SU-DHL-6 (cell line): ENCODE measurements around the gene BOD1.

ENCODE experiments used
- H2AFZ ChIP-seq: fragments of 200-600 bp; sonication (generic); 2 replicates; pipeline ENCODE4 v1.6.1; 2014; ENCODE audit warnings: low read depth, mild to moderate bottlenecking, moderate library complexity, mixed read lengths, antibody characterized with exemption, low read length; ENCODE audit not compliant: severe bottlenecking
- H3F3A ChIP-seq: fragments of 200-600 bp; shearing (Covaris generic); 2 replicates; pipeline ENCODE4 v1.6.0; 2016; ENCODE audit warnings: antibody characterized with exemption, mild to moderate bottlenecking; ENCODE audit not compliant: insufficient read depth
- H3K27ac ChIP-seq: fragments of 200-600 bp; sonication (generic); 2 replicates; pipeline ENCODE4 v1.5.1; 2016; ENCODE audit warnings: low read depth, mild to moderate bottlenecking, low read length, moderate library complexity, mixed read lengths
- H3K27me3 ChIP-seq: fragments of 200-600 bp; sonication (generic), shearing (Covaris generic); 2 replicates; pipeline ENCODE4 v1.6.0; 2014; ENCODE audit warnings: mild to moderate bottlenecking, low read length
- H3K36me3 ChIP-seq: fragments of 200-600 bp; sonication (generic); 2 replicates; pipeline ENCODE4 v1.6.1; 2014; ENCODE audit warnings: mild to moderate bottlenecking, low read length, mixed read lengths
- H3K4me2 ChIP-seq: fragments of 300-600, 200-600 bp; shearing (Covaris generic), sonication (generic); 2 replicates; pipeline ENCODE4 v1.6.0; 2014; ENCODE audit warnings: low read length, low read depth, mild to moderate bottlenecking; ENCODE audit not compliant: poor library complexity, severe bottlenecking
- H3K4me3 ChIP-seq: fragments of 200-600 bp; sonication (generic); 2 replicates; pipeline ENCODE4 v1.5.1; 2014; ENCODE audit warnings: antibody characterized with exemption, low read length, mild to moderate bottlenecking, mixed read lengths; ENCODE audit not compliant: insufficient read depth, poor library complexity, severe bottlenecking
- H3K79me2 ChIP-seq: fragments of 200-600 bp; sonication (generic); 2 replicates; pipeline ENCODE4 v1.6.1; 2014; ENCODE audit warnings: mild to moderate bottlenecking, low read length, moderate library complexity; ENCODE audit not compliant: insufficient read depth
- H3K9ac ChIP-seq: fragments of 200-600 bp; sonication (generic); 2 replicates; pipeline ENCODE4 v1.7.0; 2014; ENCODE audit warnings: mild to moderate bottlenecking, low read length
- H3K9me2 ChIP-seq: fragments of 200-600 bp; sonication (generic); replicated peaks from 2 replicates; pipeline ENCODE4 v1.6.1; 2014; ENCODE audit warnings: low read length; ENCODE audit not compliant: insufficient read depth
- H3K9me3 ChIP-seq: fragments of 200-600 bp; sonication (generic); 2 replicates; pipeline ENCODE4 v1.6.1; 2014; ENCODE audit warnings: low read length, mixed read lengths; ENCODE audit not compliant: insufficient read depth
- H4K20me1 ChIP-seq: fragments of 200-600 bp; sonication (generic); 2 replicates; pipeline ENCODE4 v1.6.1; 2014; ENCODE audit warnings: low read depth, mild to moderate bottlenecking, antibody characterized with exemption, low read length, moderate library complexity, mixed read lengths
- CTCF ChIP-seq: fragments of 200-600 bp; sonication (generic); IDR thresholded peaks from one replicate; pipeline ENCODE4 v1.5.1; 2017; ENCODE audit warnings: antibody characterized with exemption, mild to moderate bottlenecking, low read length, moderate library complexity; ENCODE audit not compliant: insufficient read depth, poor library complexity, severe bottlenecking
- EZH2phosphoT487 ChIP-seq: fragments of 200-600 bp; sonication (generic), shearing (Covaris generic); conservative IDR thresholded peaks from 2 replicates; pipeline ENCODE4 v1.6.1; 2018; ENCODE audit warnings: mild to moderate bottlenecking, antibody characterized with exemption, low read length, moderate library complexity, mixed read lengths

The BOD1 gene

DNA sequence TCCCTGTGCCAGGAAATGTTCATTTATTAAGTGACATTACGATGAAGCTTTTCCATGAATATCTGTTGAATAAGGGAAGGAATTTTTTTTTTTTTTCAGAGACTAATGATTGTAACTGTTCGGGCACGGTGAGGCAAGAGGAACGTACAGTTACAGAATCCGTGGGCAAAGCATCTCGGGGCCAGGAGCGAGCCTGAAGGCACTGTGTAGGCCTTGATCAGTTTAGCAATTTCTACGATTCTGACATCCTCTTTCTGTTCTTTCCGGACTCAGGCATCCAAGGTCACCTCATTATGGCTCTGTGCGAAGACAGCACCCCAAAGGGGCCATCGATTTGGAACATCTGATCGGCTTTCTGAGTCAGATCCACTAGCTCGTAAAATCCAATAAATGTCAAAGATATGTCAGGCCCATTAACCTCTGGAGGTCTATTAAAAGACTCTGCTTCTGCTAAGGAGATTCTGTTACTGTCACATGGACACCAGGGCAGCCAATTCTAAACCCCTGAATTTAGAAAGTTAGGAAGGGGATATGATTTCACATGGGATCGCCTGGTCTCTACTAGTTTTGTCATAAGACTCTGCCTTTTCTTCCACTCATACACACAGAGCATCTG lies 41.4 kb upstream of the BOD1 start:
- Histone ChIP-seq H3K4me3 (no peak overlapping the region), H3K9ac (no peak overlapping the region), H3F3A (no peaks in the 10 kb centered on the region), H3K4me2 (no peak overlapping the region), H4K20me1 (no peaks in the 10 kb centered on the region), H3K27me3 (no peaks in the 10 kb centered on the region), H3K27ac (no peak overlapping the region), H3K79me2 (no peaks in the 10 kb centered on the region), H2AFZ (no peak overlapping the region), H3K36me3 (peaks cover 3% of the 10 kb centered on the region; the same call in 1 of the 2 replicates), H3K9me2 (no peaks in the 10 kb centered on the region), H3K9me3 (0 out of 2 replicates have a peak, but pooled peaks cover 10% of the 10 kb centered on the region)
- no peak for TF ChIP-seq EZH2phosphoT487
- no peak for TF ChIP-seq CTCF

- Histone ChIP-seq H3K4me2 (no peak overlapping the region), H3K36me3 (peaks cover 4% of the 10 kb centered on the region; the same call in 1 of the 2 replicates), H2AFZ (no peak overlapping the region), H3K79me2 (no peaks in the 10 kb centered on the region), H3K27ac (no peak overlapping the region), H3K27me3 (no peaks in the 10 kb centered on the region), H3K4me3 (no peak overlapping the region), H3F3A (no peaks in the 10 kb centered on the region), H3K9me3 (0 out of 2 replicates have a peak, but pooled peaks cover 10% of the 10 kb centered on the region), H3K9ac (no peak overlapping the region), H3K9me2 (no peaks in the 10 kb centered on the region), H4K20me1 (no peaks in the 10 kb centered on the region)
- no peak for TF ChIP-seq CTCF
- TF ChIP-seq EZH2phosphoT487: no peak
Observed at GRCh38 chr5:173655196-173655797, 38.8 kb upstream of the BOD1 start.

DNA sequence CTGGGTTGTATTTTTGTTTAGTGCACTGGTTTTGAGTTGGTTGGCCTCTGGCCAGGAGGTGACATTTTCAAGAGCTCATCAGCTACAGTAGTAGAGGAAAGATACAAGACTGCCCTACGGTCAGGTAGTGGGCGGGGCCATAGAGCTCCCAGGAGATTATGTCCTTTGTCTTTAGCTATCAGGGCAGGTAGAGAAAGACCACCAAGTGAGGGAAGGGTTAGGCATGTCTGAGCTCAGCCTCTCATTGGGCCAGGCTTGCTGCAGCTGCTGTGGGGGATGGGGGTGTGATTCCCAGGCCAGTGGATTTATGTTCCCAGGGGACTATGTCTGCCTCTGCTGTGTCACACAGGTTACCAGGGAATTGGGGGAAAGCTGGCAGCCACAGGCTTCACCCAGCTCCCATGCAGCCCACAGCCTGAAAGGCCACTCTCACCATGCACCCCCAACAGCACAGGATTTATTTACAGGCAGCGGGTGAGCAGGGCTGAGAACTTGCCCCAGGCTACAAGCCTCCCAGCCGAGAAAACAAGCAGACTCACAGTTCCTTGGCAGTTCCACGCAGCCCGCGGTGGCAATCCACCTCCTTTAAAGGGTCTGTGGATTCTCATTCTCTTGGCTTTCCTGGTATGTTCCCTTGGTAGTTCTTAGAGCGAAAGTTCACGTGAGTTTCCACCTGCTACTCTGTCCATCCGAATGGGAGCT lies 37.5 kb upstream of the BOD1 start:
- Histone ChIP-seq H3K36me3 (peaks cover 4% of the 10 kb centered on the region; the same call in 1 of the 2 replicates), H4K20me1 (no peaks in the 10 kb centered on the region), H3K4me2 (no peak overlapping the region), H3F3A (no peaks in the 10 kb centered on the region), H3K79me2 (no peaks in the 10 kb centered on the region), H3K9me3 (0 out of 2 replicates have a peak, but pooled peaks cover 10% of the 10 kb centered on the region), H3K9ac (no peak overlapping the region), H2AFZ (no peak overlapping the region), H3K27me3 (no peaks in the 10 kb centered on the region), H3K9me2 (no peaks in the 10 kb centered on the region), H3K27ac (no peak overlapping the region), H3K4me3 (no peak overlapping the region)
- no peak for TF ChIP-seq CTCF
- TF ChIP-seq EZH2phosphoT487: no peak
